ENCODE results near the gene DPF3. TPM values are rescaled to one million over a fixed set of nuclear protein-coding genes. Genes with fewer than 3 reads are reported as not detected.

DPF3 gene
- 0.15 TPM for polyA plus RNA-seq (2013, experiment 1 of 2)
- polyA plus RNA-seq (2013, experiment 2 of 2), result 0.10 TPM

DNA sequence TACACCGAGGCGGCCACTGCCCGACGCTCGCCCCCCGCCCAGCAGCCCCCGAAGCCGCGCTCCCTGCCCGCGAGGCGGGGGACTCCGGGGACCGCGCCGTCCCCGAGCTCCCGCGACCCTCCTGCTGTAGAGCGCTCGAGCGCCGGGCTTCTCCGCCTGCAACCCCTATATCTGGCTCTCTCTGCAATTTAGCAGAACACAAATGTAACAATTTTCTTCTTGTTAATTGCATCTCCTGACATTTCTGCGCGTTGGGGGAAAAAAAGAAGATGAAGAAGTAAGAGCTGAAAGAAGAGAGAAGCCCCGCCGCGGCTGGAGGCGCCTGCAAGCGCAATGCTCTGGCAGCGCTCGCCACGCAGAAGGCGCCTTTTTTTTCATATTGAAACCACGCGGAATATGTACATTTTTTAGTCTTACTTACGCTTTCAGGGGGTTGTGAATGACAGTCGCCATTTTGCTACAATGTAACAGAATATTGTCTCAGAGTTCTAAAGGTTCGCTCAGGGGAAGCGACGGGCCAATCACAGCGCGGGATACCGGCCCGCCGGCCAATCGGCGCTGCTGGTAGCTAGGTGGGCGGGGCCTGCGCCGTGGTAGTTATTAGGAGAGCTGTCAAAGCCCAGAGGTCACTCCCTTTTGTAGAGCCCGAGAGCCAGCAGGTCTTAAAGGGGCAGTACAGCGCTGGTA, at the start of gene DPF3:
Gene DPF3, minus strand, starts transcription at position 466 of the 687 bp plus-strand sequence. Its CDS starts 13 bp downstream, at position 453.
- no CpG with 5 or more reads among the region's 54 CpGs for WGBS (ENCODE audit: extremely low coverage, insufficient coverage, low lambda C conversion rate)
- Histone ChIP-seq H3K9ac (ENCODE audit: low read length) (peak within 1 kb of the TSS; percentile 48), H3K4ac (ENCODE audit: low read depth, low read length) (no peak within 1 kb of the TSS), H3K27ac (ENCODE audit: low read depth, low read length) (no peak within 1 kb of the TSS), H4K5ac (ENCODE audit: low read length) (no peak within 1 kb of the TSS), H4K8ac (ENCODE audit: low read depth, low read length) (no peak within 1 kb of the TSS), H3K56ac (ENCODE audit: low read length) (peak within 1 kb of the TSS; percentile 26), H3K36me3 (ENCODE audit: control insufficient read depth, insufficient read depth, low read length) (no peaks in the 10 kb centered on the region), H3K4me3 (ENCODE audit: low read length) (peak within 1 kb of the TSS; percentile 86), H3K18ac (ENCODE audit: low read length) (no peak within 1 kb of the TSS), H3K23ac (ENCODE audit: low read length) (no peak within 1 kb of the TSS), H2AK5ac (ENCODE audit: low read length) (no peak within 1 kb of the TSS), H3K79me1 (ENCODE audit: low read length) (no peaks in the 10 kb centered on the region), H2BK15ac (replicated peaks; ENCODE audit: low read depth) (no peak within 1 kb of the TSS), H3K4me2 (ENCODE audit: low read length) (peak within 1 kb of the TSS; percentile 98), H2BK120ac (ENCODE audit: low read depth, low read length) (no peak within 1 kb of the TSS), H2BK5ac (ENCODE audit: low read length) (no peak within 1 kb of the TSS), H3K4me1 (ENCODE audit: control insufficient read depth, low read depth, low read length) (peaks cover 3% of the 10 kb centered on the region), H3K27me3 (ENCODE audit: insufficient read depth, low read length, poor library complexity) (peaks cover 25% of the 10 kb centered on the region), H3K79me2 (ENCODE audit: control insufficient read depth, insufficient read depth, low read length) (no peaks in the 10 kb centered on the region)
- DNase-seq, result peak; percentile 98

DNA sequence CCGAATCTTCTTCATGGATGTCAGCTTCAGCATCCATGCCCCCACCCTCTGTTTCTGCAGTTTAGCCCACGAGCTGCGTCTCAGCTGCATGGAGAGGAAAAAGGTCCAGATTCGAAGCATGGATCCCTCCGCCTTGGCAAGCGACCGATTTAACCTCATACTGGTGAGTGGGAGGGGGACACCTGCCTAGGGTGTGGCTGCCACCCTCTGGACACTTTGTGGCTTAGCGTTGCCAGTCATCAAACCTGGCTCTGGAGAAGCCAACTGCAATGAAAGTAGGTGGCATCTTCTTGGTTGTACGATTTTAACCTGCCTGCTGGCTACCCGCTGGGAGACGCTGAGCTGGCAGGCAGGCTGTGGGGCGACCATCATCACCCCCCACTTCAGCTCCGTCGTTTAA, 49.0 kb upstream of the DPF3 start:
- peaks cover 4% of the 10 kb centered on the region for H3K36me3 ChIP-seq (ENCODE audit: control insufficient read depth, insufficient read depth, low read length)

DNA sequence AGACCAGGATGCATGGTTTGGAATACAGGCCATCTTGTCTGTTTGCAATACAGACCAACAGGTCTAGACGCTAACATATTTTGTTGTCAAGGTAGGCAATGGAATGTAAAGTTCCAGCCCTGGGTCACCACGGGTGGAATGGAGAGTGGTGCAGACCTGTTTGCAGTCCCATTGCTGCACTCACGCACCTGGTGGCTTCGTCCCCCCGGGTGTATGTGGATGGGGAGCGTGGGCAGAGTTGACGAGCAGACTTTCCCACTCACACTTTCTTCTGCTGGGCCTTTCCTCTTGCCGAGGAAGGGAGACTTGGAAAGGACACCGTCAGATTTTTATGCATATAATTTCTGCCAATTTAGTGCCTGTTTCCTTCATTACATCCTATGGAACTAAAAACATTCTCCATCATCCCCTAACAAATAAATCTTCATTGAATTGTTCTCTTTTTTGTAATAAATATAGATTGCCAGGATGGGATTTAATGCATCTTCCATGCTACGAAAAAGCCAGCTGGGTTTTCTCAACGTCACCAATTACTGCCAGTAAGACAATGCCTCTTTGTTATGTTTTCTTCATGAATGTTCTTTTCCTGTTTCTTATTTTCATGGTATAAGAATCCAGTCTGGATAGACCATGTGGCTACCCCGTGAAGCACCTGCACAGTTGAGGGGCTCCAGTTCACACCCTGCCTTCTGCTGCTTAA, 47.5 kb upstream of the DPF3 start:
- Histone ChIP-seq H3K4me3 (ENCODE audit: low read length) (no peak overlapping the region), H4K8ac (ENCODE audit: low read depth, low read length) (no peak overlapping the region), H3K79me2 (ENCODE audit: control insufficient read depth, insufficient read depth, low read length) (peaks cover 2% of the 10 kb centered on the region), H3K9ac (ENCODE audit: low read length) (no peak overlapping the region), H3K27me3 (ENCODE audit: insufficient read depth, low read length, poor library complexity) (no peaks in the 10 kb centered on the region), H3K4me2 (ENCODE audit: low read length) (no peak overlapping the region), H2AK5ac (ENCODE audit: low read length) (no peak overlapping the region), H2BK120ac (ENCODE audit: low read depth, low read length) (no peak overlapping the region), H3K36me3 (ENCODE audit: control insufficient read depth, insufficient read depth, low read length) (peaks cover 4% of the 10 kb centered on the region), H3K23ac (ENCODE audit: low read length) (no peak overlapping the region), H3K79me1 (ENCODE audit: low read length) (peaks cover 2% of the 10 kb centered on the region), H2BK5ac (ENCODE audit: low read length) (no peak overlapping the region), H3K4ac (ENCODE audit: low read depth, low read length) (no peak overlapping the region), H3K4me1 (ENCODE audit: control insufficient read depth, low read depth, low read length) (no peaks in the 10 kb centered on the region), H2BK15ac (replicated peaks; ENCODE audit: low read depth) (no peak overlapping the region), H4K5ac (ENCODE audit: low read length) (no peak overlapping the region), H3K18ac (ENCODE audit: low read length) (no peak overlapping the region), H3K56ac (ENCODE audit: low read length) (no peak overlapping the region), H3K27ac (ENCODE audit: low read depth, low read length) (no peak overlapping the region)
- DNase-seq, result no peak
- no CpG with 5 or more reads among the region's 12 CpGs for WGBS (ENCODE audit: extremely low coverage, insufficient coverage, low lambda C conversion rate)

More for the DNA sequence above, 49.0 kb upstream of the DPF3 start:
- no peak overlapping the region for H2BK5ac ChIP-seq (ENCODE audit: low read length)
- no peak overlapping the region for H3K4me3 ChIP-seq (ENCODE audit: low read length)
- no CpG with 5 or more reads among the region's 14 CpGs for WGBS (ENCODE audit: extremely low coverage, insufficient coverage, low lambda C conversion rate)
- H3K27me3 ChIP-seq (ENCODE audit: insufficient read depth, low read length, poor library complexity), result no peaks in the 10 kb centered on the region
- no peak overlapping the region for H2BK15ac ChIP-seq (replicated peaks; ENCODE audit: low read depth)
- H3K56ac ChIP-seq (ENCODE audit: low read length), result no peak overlapping the region
- H3K9ac ChIP-seq (ENCODE audit: low read length), result no peak overlapping the region
- H3K18ac ChIP-seq (ENCODE audit: low read length), result no peak overlapping the region
- no peak overlapping the region for H3K4me2 ChIP-seq (ENCODE audit: low read length)
- no peak overlapping the region for H4K5ac ChIP-seq (ENCODE audit: low read length)
- no peak for DNase-seq
- H3K79me2 ChIP-seq (ENCODE audit: control insufficient read depth, insufficient read depth, low read length), result no peaks in the 10 kb centered on the region
- no peaks in the 10 kb centered on the region for H3K79me1 ChIP-seq (ENCODE audit: low read length)
- H2AK5ac ChIP-seq (ENCODE audit: low read length), result no peak overlapping the region
- no peak overlapping the region for H2BK120ac ChIP-seq (ENCODE audit: low read depth, low read length)
- no peak overlapping the region for H3K27ac ChIP-seq (ENCODE audit: low read depth, low read length)
- no peak overlapping the region for H3K23ac ChIP-seq (ENCODE audit: low read length)
- no peak overlapping the region for H3K4ac ChIP-seq (ENCODE audit: low read depth, low read length)
- H3K4me1 ChIP-seq (ENCODE audit: control insufficient read depth, low read depth, low read length), result no peaks in the 10 kb centered on the region
- no peak overlapping the region for H4K8ac ChIP-seq (ENCODE audit: low read depth, low read length)

DNA sequence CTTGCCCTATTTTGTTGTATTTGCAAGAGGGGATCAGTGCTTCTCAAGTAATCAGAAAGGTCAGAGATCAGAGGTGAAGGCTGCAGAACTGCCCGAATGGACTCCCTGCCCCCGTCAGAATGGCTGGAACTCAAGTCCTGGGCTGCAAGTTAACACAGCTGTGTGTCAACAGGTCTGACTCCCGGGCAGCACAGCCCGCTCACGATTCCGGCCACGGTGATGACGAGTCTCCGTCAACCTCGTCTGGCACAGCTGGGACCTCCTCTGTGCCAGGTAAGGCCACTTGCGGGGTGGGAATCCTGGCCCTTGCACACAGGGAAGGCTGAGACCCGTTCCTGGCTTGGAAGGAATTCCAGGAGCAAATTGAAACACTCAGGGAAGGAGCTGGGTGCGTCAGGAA, 45.7 kb upstream of the DPF3 start:
- DNase-seq, result no peak
- no CpG with 5 or more reads among the region's 13 CpGs for WGBS (ENCODE audit: extremely low coverage, insufficient coverage, low lambda C conversion rate)
- H3K18ac ChIP-seq (ENCODE audit: low read length), result no peak overlapping the region
- H4K5ac ChIP-seq (ENCODE audit: low read length), result no peak overlapping the region
- no peak overlapping the region for H2BK15ac ChIP-seq (replicated peaks; ENCODE audit: low read depth)
- H3K4me3 ChIP-seq (ENCODE audit: low read length), result no peak overlapping the region
- H3K79me1 ChIP-seq (ENCODE audit: low read length), result peaks cover 2% of the 10 kb centered on the region
- H2AK5ac ChIP-seq (ENCODE audit: low read length), result no peak overlapping the region
- H3K36me3 ChIP-seq (ENCODE audit: control insufficient read depth, insufficient read depth, low read length), result peaks cover 2% of the 10 kb centered on the region
- H3K4me1 ChIP-seq (ENCODE audit: control insufficient read depth, low read depth, low read length), result no peaks in the 10 kb centered on the region
- no peak overlapping the region for H2BK120ac ChIP-seq (ENCODE audit: low read depth, low read length)
- H3K79me2 ChIP-seq (ENCODE audit: control insufficient read depth, insufficient read depth, low read length), result peaks cover 2% of the 10 kb centered on the region
- no peak overlapping the region for H2BK5ac ChIP-seq (ENCODE audit: low read length)
- H3K23ac ChIP-seq (ENCODE audit: low read length), result no peak overlapping the region
- no peak overlapping the region for H4K8ac ChIP-seq (ENCODE audit: low read depth, low read length)
- H3K4ac ChIP-seq (ENCODE audit: low read depth, low read length), result no peak overlapping the region
- H3K56ac ChIP-seq (ENCODE audit: low read length), result no peak overlapping the region
- H3K27me3 ChIP-seq (ENCODE audit: insufficient read depth, low read length, poor library complexity), result no peaks in the 10 kb centered on the region
- no peak overlapping the region for H3K4me2 ChIP-seq (ENCODE audit: low read length)
- no peak overlapping the region for H3K27ac ChIP-seq (ENCODE audit: low read depth, low read length)
- H3K9ac ChIP-seq (ENCODE audit: low read length), result no peak overlapping the region

DNA sequence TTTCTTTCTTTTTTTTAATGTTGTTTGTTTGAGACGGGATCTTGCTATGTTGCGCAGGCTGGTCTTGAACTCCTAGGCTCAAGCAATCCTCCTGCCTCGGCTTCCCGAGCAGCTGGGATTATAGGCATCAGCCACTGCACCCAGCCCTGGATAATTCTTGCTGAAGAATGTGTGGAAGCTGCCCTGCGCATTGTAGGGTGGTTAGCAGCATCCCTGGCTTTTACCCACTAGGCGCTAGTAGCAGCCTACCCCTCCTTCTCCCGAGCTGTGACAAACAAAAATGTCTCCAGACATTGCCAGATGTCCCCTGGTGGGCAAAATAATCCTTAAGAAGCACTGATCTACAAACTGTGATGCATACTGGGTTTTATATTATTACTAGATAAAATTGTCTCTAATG, 39.0 kb upstream of the DPF3 start:
- no CpG with 5 or more reads among the region's 7 CpGs for WGBS (ENCODE audit: extremely low coverage, insufficient coverage, low lambda C conversion rate)
- H3K23ac ChIP-seq (ENCODE audit: low read length), result no peak overlapping the region

More for the DNA sequence above, 39.0 kb upstream of the DPF3 start:
- no peak for DNase-seq
- Histone ChIP-seq H3K4me1 (ENCODE audit: control insufficient read depth, low read depth, low read length) (no peaks in the 10 kb centered on the region), H2BK15ac (replicated peaks; ENCODE audit: low read depth) (no peak overlapping the region), H4K5ac (ENCODE audit: low read length) (no peak overlapping the region), H3K27ac (ENCODE audit: low read depth, low read length) (no peak overlapping the region), H3K79me2 (ENCODE audit: control insufficient read depth, insufficient read depth, low read length) (peaks cover 5% of the 10 kb centered on the region), H3K4ac (ENCODE audit: low read depth, low read length) (no peak overlapping the region), H2AK5ac (ENCODE audit: low read length) (no peak overlapping the region), H3K36me3 (ENCODE audit: control insufficient read depth, insufficient read depth, low read length) (no peaks in the 10 kb centered on the region), H2BK120ac (ENCODE audit: low read depth, low read length) (no peak overlapping the region), H3K27me3 (ENCODE audit: insufficient read depth, low read length, poor library complexity) (no peaks in the 10 kb centered on the region), H3K9ac (ENCODE audit: low read length) (no peak overlapping the region), H4K8ac (ENCODE audit: low read depth, low read length) (no peak overlapping the region), H3K4me2 (ENCODE audit: low read length) (no peak overlapping the region), H3K56ac (ENCODE audit: low read length) (no peak overlapping the region), H3K18ac (ENCODE audit: low read length) (no peak overlapping the region), H2BK5ac (ENCODE audit: low read length) (no peak overlapping the region), H3K4me3 (ENCODE audit: low read length) (no peak overlapping the region), H3K79me1 (ENCODE audit: low read length) (peaks cover 4% of the 10 kb centered on the region)
